Measurements from ENCODE around the gene USP19.

Gene USP19, protein sequence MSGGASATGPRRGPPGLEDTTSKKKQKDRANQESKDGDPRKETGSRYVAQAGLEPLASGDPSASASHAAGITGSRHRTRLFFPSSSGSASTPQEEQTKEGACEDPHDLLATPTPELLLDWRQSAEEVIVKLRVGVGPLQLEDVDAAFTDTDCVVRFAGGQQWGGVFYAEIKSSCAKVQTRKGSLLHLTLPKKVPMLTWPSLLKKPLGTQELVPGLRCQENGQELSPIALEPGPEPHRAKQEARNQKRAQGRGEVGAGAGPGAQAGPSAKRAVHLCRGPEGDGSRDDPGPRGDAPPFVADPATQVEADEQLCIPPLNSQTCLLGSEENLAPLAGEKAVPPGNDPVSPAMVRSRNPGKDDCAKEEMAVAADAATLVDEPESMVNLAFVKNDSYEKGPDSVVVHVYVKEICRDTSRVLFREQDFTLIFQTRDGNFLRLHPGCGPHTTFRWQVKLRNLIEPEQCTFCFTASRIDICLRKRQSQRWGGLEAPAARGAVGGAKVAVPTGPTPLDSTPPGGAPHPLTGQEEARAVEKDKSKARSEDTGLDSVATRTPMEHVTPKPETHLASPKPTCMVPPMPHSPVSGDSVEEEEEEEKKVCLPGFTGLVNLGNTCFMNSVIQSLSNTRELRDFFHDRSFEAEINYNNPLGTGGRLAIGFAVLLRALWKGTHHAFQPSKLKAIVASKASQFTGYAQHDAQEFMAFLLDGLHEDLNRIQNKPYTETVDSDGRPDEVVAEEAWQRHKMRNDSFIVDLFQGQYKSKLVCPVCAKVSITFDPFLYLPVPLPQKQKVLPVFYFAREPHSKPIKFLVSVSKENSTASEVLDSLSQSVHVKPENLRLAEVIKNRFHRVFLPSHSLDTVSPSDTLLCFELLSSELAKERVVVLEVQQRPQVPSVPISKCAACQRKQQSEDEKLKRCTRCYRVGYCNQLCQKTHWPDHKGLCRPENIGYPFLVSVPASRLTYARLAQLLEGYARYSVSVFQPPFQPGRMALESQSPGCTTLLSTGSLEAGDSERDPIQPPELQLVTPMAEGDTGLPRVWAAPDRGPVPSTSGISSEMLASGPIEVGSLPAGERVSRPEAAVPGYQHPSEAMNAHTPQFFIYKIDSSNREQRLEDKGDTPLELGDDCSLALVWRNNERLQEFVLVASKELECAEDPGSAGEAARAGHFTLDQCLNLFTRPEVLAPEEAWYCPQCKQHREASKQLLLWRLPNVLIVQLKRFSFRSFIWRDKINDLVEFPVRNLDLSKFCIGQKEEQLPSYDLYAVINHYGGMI (N-terminal part only)

GRCh38 chr3:49120438-49121131 lies at the start of gene USP19:
Gene USP19, minus strand, starts transcription at chr3:49120823. Its CDS starts 1,678 bp downstream, at chr3:49119145.
- peak; percentile 87 to 92 (median 89) for DNase-seq (ENCODE audit: low read depth in 2 of 3, low spot score in 1 of 3)

DNA sequence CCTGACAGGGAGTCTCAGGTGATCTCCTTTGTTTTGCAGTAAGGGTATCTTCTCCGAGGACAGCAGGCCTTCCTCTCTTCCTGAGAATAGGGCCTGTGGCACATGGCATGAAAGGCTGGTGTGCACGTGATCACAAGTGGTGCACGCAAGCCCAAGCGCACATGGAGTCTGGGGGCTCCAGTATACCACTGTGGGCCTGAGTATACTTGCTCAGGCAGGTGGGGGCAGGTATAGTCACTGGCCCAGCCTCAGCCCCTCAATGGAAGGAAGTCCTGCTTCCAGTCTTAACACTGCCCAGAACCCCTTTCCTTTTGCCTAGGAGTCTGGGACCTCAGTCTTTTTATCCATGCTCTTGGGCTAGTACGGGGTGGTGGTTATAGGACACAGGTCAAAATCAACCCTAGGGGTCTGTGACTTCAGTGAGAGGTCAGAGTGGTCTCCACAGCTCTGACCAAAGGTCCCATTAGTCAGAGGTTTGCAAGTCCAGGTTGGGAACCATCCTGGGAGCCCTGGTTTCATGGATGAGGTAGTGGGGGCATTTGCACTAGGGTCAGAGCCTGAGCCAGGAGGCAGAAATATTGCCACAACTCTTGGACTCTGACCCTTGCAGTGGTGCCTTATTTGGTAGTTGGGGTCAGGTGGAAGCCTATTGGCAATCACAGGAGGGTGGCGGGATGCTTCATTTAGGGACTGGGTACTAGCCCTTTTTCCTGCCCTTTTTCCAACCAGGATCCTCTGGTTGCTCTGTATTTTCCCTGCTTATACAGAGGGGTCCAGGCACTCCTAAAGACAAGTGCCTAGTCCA lies 46.3 kb upstream of the USP19 start:
- DNase-seq (ENCODE audit: low read depth in 2 of 3, low spot score in 1 of 3), result no peak

GRCh38 chr3:49165771-49166751 lies 45.4 kb upstream of the USP19 start, which contains the start of gene CCDC71:
Gene CCDC71, minus strand, starts transcription at chr3:49166331. Its CDS starts 2,123 bp downstream, at chr3:49164208.
- DNase-seq (ENCODE audit: low read depth in 2 of 3, low spot score in 1 of 3), result peak; percentile 60 to 69 (median 67)

DNA sequence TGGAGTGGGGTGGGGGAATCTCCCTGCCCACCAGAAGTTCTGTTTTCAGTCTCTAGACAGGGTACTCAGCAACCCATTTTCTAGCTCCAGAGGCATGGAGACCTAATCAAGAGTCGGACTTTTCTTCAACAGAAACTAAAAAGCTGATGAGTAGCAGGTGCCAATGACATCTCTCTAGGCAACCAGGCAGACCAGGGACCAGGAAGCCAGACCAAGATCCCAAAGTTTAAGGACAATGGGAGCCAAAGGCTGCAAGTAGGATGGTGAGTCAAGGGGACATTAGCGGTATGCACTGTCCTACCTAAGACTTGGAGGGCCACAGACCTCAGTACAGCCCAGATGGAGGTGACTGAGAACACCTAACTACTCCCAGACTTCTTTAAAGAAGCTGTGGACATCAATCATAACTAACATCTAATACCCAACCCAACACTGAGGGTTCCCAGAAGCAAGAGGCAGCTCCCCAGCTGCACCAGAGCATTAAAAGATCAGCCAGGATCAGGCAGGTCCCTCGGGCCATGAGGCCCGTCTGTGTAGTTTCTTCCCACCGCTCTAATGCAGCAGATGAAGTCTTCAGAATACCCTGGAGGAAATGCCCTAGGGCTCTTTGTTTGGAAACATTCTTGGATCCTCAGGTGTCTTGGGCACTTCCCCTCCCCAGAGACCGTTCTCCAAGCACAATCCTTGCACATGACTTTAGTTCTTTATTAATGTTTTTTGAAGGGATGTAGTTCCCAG lies 44.5 kb upstream of the USP19 start:
- DNase-seq (ENCODE audit: low read depth in 2 of 3, low spot score in 1 of 3), result no peak

- no peak for DNase-seq (ENCODE audit: low read depth in 2 of 3, low spot score in 1 of 3)
Measured at GRCh38 chr3:49163609-49164008, 43.0 kb upstream of the USP19 start.

DNA sequence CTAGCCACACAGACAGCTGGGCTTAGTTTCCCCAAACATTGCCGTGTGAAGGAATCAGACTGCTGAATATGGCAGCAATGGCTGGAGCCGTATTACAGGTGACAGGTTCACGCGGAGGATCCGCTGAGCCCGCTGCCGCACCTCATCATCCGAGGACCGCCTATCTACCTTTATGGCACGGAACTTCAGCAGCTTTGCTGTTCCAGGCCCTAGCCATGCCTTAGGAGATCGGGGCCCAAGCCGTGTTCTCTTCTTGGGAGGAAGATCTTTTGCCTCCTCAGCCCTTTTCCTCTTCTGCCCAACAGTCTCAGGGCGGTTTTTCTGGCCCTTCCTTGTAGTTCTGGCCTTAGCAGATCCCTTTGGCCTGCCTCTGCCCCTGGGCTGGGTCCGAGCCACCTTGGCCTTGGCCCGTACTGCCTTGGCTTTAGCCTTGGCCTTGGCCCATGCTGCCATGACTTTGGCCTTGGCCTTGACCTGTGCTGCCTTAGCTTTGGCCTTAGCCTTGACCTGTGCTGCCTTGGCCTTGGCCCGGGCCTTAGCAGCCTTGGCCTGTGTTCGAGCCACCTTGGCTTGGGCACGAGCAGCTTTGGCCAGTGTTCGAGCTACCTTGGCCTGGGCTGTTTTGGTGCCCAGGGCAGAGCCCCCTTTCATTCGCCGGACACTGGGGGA lies 42.3 kb upstream of the USP19 start:
- DNase-seq (ENCODE audit: low read depth in 2 of 3, low spot score in 1 of 3), result no peak

- DNase-seq (ENCODE audit: low read depth in 2 of 3, low spot score in 1 of 3), result no peak
Measured at GRCh38 chr3:49161808-49162530, 41.3 kb upstream of the USP19 start.

DNA sequence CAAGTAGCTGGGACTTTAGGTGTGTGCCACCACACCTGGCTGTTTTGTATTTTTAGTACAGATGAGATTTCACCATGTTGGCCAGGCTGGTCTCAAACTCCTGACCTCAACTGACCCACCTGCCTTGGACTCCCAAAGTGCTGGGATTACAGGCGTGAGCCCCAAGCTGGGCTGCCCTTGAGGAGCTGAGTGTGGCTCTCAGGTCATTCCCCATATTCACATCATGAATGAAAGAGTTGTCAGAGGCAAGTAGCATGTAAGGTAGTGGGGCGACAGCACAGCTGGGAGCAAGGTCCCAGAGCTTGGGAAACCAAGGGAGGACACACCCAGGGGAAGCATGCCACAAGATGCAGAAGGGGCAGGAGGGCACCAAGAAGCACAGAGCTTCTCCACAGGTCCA lies 40.6 kb upstream of the USP19 start:
- no peak for DNase-seq (ENCODE audit: low read depth in 2 of 3, low spot score in 1 of 3)

DNA sequence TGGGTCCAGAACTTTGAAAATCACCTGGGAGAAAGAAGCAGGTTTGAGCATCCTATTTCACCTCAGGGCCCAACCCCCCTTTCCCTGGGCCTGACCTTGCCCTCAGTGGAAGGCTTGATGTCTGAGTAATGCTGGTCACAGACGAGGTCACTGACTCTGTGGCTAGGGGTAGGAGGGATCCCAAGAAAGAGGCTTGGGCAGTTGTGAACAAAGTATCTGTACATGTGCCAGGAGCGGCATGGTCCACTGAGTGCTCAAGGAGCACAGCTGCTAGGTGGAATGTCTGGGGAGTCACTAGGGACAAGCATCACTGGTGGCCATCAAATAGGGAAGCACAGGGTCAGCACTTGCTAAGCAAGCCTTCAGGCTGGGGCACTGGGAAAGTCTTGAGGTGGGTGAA lies 38.2 kb upstream of the USP19 start:
- no peak for DNase-seq (ENCODE audit: low read depth in 2 of 3, low spot score in 1 of 3)

DNA sequence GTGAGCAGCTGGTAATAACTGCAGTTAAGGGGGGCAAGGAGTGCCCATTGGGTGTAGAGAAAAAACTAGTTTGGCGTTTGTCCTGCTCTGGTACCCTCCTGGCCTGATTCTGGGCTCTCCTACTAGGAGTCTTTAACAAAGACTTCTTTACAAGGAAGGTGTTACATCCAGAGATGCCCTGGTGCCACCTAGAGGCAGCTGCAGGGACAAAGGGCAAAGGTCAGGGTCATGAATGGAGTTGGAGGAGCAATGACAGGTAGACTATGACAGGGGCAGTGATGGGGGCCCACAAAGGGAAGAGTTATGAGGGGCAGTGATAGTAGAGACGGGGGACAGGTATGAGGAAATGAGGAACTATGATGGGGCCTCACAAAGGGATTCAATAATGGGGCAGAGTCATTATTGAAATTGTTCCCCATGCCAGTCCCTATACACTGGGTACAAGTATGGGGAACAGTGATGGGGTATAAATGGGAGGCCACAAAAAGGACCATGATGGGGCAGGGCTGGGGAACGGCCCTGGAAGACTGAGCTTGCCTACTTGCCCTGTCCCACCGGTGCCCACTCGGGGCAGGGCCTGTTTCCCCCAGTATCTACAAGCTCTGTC lies 37.6 kb upstream of the USP19 start:
- peak; percentile 34 to 50 (median 47) for DNase-seq (ENCODE audit: low read depth in 2 of 3, low spot score in 1 of 3)

GRCh38 chr3:49157289-49157688 lies 36.7 kb upstream of the USP19 start:
- no peak for DNase-seq (ENCODE audit: low read depth in 2 of 3, low spot score in 1 of 3)

DNA sequence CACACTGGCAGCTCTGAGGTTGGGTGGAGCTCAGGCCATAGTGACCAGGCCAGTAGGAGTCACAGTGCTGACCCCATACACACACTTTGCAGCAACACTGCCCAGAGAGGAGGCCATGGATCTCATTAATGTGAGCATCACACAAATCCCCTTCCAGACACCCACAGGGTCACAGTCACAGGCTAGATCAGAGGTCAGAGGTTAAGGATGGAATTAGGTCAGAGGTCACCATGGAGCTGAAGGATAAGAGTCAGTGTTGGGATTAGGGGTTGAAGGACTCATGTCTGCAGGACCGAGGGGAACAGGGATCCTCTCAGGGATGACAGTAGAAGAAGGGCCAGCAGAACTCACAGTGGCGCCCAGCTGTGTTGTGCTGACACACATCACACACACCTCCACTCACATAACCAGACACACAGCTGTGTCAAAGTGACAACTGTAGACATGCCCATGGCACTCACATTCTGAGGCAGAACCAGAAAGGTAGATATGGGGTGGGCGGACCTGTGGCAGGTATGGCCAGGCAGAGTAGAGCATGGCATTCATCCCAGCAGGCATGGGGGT lies 32.8 kb upstream of the USP19 start:
- no peak for DNase-seq (ENCODE audit: low read depth in 2 of 3, low spot score in 1 of 3)

DNA sequence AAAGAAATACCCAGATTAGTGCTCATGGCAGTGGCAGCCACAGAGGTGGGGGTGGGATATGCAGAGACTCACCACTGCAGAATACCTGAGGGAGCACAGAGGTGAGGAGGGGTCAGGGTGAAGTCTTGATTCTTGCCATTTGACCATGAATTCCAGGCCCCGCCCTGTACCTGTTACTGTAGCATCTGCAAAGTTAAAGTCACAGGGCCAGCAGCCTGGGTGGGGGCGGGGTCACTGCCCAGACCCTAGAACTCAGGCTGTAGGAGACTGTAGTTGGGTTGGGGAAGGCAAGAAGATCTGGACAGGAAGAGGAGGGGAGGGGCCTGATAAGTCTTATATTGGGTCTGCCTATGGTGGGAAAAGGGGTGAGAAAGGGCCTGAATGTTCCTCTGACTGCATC lies 31.0 kb upstream of the USP19 start:
- DNase-seq (ENCODE audit: low read depth in 2 of 3, low spot score in 1 of 3), result no peak

- no peak for DNase-seq (ENCODE audit: low read depth in 2 of 3, low spot score in 1 of 3)
Measured at GRCh38 chr3:49148159-49148558, 27.5 kb upstream of the USP19 start.

- DNase-seq (ENCODE audit: low read depth in 2 of 3, low spot score in 1 of 3), result no peak
Measured at GRCh38 chr3:49140080-49140479, 19.5 kb upstream of the USP19 start.

GRCh38 chr3:49135499-49135898 lies 14.9 kb upstream of the USP19 start:
- no peak for DNase-seq (ENCODE audit: low read depth in 2 of 3, low spot score in 1 of 3)
